HEK293T (cell line): ENCODE measurements around the gene LRRC56.

Experiments
- ARNT ChIP-seq: fragments of 450-650 bp; IDR thresholded peaks from 2 replicates; pipeline ENCODE4 v1.6.1; 2017; ENCODE audit warnings: mild to moderate bottlenecking
- BHLHE40 ChIP-seq: fragments of 450-650 bp; IDR thresholded peaks from 2 replicates; pipeline ENCODE4 v1.6.1; 2016; ENCODE audit warnings: mild to moderate bottlenecking, moderate library complexity, borderline replicate concordance
- ELF4 ChIP-seq: fragments of 450-650 bp; IDR thresholded peaks from 2 replicates; pipeline ENCODE4 v1.6.1; 2017; ENCODE audit warnings: antibody characterized with exemption
- FOXA1 ChIP-seq: fragments of 450-650 bp; IDR thresholded peaks from 2 replicates; pipeline ENCODE4 v1.6.1; 2016; ENCODE audit warnings: mild to moderate bottlenecking
- FOXK2 ChIP-seq: fragments of 450-650 bp; IDR thresholded peaks from 2 replicates; pipeline ENCODE4 v1.6.1; 2016; ENCODE audit warnings: mild to moderate bottlenecking
- FOXM1 ChIP-seq: fragments of 450-650 bp; IDR thresholded peaks from 2 replicates; pipeline ENCODE4 v1.6.1; 2017; ENCODE audit warnings: mild to moderate bottlenecking, borderline replicate concordance
- HDGF ChIP-seq: fragments of 450-650 bp; IDR thresholded peaks from 2 replicates; pipeline ENCODE4 v1.6.1; 2017; ENCODE audit warnings: antibody characterized with exemption, borderline replicate concordance
- NFRKB ChIP-seq: fragments of 450-650 bp; IDR thresholded peaks from 2 replicates; pipeline ENCODE4 v1.6.1; 2016; ENCODE audit warnings: mild to moderate bottlenecking, moderate library complexity
- PKNOX1 ChIP-seq: fragments of 450-650 bp; IDR thresholded peaks from 2 replicates; pipeline ENCODE4 v1.6.1; 2016
- SP1 ChIP-seq: fragments of 450-650 bp; IDR thresholded peaks from 2 replicates; pipeline ENCODE4 v1.6.1; 2017
- SUZ12 ChIP-seq: fragments of 450-650 bp; IDR thresholded peaks from 2 replicates; pipeline ENCODE4 v1.6.1; 2016; ENCODE audit warnings: mild to moderate bottlenecking
- TARDBP ChIP-seq: fragments of 450-650 bp; IDR thresholded peaks from 2 replicates; pipeline ENCODE4 v1.6.1; 2016
- ZNF384 ChIP-seq: fragments of 450-650 bp; IDR thresholded peaks from 2 replicates; pipeline ENCODE4 v1.6.1; 2016

DNA sequence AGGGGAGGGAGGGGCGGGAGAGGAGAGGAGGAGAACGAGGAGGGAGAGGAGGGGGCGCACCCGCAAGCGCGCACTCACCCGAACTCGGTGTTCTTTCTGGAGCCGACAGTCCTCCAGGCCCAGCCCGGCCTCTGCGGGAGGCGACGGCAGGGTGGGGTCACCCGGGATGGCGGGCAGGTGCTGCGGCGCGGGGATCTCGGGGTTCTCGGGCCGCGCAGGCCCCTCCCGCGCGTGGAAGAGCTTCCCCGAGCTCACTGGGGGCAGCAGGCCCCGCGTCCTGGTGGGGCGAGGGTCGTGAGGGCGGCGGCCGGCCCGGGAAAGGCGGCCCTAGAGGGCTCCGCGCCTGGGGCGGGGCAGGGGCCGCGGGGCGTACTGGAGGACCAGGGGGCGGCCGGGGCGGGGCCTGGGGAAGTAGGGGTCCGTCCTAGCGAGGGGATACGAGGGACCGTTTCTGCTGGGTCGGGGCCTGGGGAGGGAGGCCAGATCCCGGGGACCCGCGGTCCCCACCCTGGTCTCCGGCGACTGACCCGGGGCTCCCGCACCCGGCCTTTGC is 18.0 kb downstream of the LRRC56 start:
- TF ChIP-seq SP1 = no peak
- TF ChIP-seq PKNOX1 = no peak
- no peak for TF ChIP-seq ELF4
- no peak for TF ChIP-seq NFRKB
- no peak for TF ChIP-seq ARNT
- TF ChIP-seq FOXA1 = no peak
- TF ChIP-seq HDGF = no peak
- TF ChIP-seq ZNF384 = no peak
- no peak for TF ChIP-seq BHLHE40
- TF ChIP-seq TARDBP = no peak
- no peak for TF ChIP-seq FOXK2
- no peak for TF ChIP-seq FOXM1
- TF ChIP-seq SUZ12 = no peak
